Heart left ventricle (tissue), 16 donors: Measurements from ENCODE around the gene RCN2. TPM values are rescaled to one million over a fixed set of nuclear protein-coding genes. Genes with fewer than 3 reads are reported as not detected.

Experiments
- ATAC-seq, 4 donors: fragments of 200-7000 bp; cut with Tn5 transposase; one replicate each; pipeline ENCODE4 v1.9.1; 2020 to 2022; ENCODE audit warnings: moderate library complexity in 4 of 4, mild to moderate bottlenecking in 3 of 4, moderate number of reproducible peaks in 1 of 4
- DNase-seq, 5 donors: peaks; one replicate each; pipeline ENCODE4 v3.0.0-alpha.2; 2020
- H3K27ac ChIP-seq, 12 donors: fragments of 200-600 bp; sonication (generic) in 4 of 12; one replicate each; pipeline versions ENCODE4 v1.5.0 to v1.8.0; 2016 to 2022; ENCODE audit warnings: mild to moderate bottlenecking in 2 of 12
- H3K27me3 ChIP-seq, 9 donors: fragments of 200-600 bp; sonication (generic) in 2 of 9; one replicate each; pipeline versions ENCODE4 v1.5.1 to v1.8.0; 2016 to 2022; ENCODE audit warnings: mild to moderate bottlenecking in 3 of 9
- H3K36me3 ChIP-seq, 9 donors: fragments of 200-600 bp; sonication (generic) in 2 of 9; one replicate each; pipeline versions ENCODE4 v1.5.0 to v1.8.0; 2018 to 2022; ENCODE audit warnings: mild to moderate bottlenecking in 2 of 9
- H3K4me1 ChIP-seq, 12 donors: fragments of 200-600 bp; sonication (generic) in 4 of 12; one replicate each; pipeline versions ENCODE4 v1.5.0 to v1.8.0; 2016 to 2022; ENCODE audit warnings: mild to moderate bottlenecking in 3 of 12
- H3K4me3 ChIP-seq, 12 donors: fragments of 200-600 bp; sonication (generic) in 4 of 12; one replicate each; pipeline versions ENCODE4 v1.5.0 to v1.8.0; 2017 to 2022; ENCODE audit warnings: mild to moderate bottlenecking in 9 of 12, moderate library complexity in 4 of 12
- H3K9me3 ChIP-seq, 12 donors: fragments of 200-600 bp; sonication (generic) in 4 of 12; one replicate each; pipeline versions ENCODE4 v1.5.0 to v1.8.0; 2016 to 2022; ENCODE audit warnings: mild to moderate bottlenecking in 1 of 12
- POLR2A ChIP-seq, 2 donors: fragments of 450-650 bp; IDR thresholded peaks; one replicate each; pipeline ENCODE4 v1.6.1; 2017; ENCODE audit warnings: antibody characterized with exemption in 2 of 2, mild to moderate bottlenecking in 2 of 2, moderate library complexity in 2 of 2
- WGBS, 4 donors: extraction: QIAGEN DNeasy Blood & Tissue Kit in 2 of 4; methylation state at CpG; one replicate each; pipeline versions ENCODE4 v1.1.5 to v1.1.7; 2013 to 2018; 5-methylcytosine and 5-hydroxymethylcytosine counted together
- intact Hi-C, 10 donors: fragments of 100-400 bp; cut with DNase I; formaldehyde crosslinking; loops; one replicate each; pipeline versions ENCODE4 v1.11.1 to v1.14.2; 2022
- polyA plus RNA-seq, 2 donors: library from polyadenylated mRNA; stranded (reverse); fragments of 200-250 nt; gene quantifications; one replicate each; pipeline ENCODE4 v1.2.3, GENCODE V29; 2013
- total RNA-seq, 9 donors: library from RNA; depleted of rRNA in 2 of 9; stranded (reverse); fragments of >200 nt in 2 of 9; fragmentation: NEBNext Ultra II Directional in 3 of 9; extraction: Animal tissue kit (Norgen Biotek cat#: 25700) in 3 of 9; gene quantifications; one replicate each; pipeline versions ENCODE4 v1.1.0 to v1.2.4, GENCODE V29; 2016 to 2023
- TF ChIP-seq, protein P1 (sequence below), 12 donors: fragments of 200-600 bp; sonication (generic) in 4 of 12; IDR thresholded peaks; one replicate each; pipeline versions ENCODE4 v1.5.0 to v1.8.0; 2018 to 2022; ENCODE audit warnings: antibody characterized with exemption in 12 of 12, mild to moderate bottlenecking in 5 of 12
- donor health status: ischemic (EF 13 %, LVEDD 7.1; RV severe dilation, severe dysfunction).
- donor health status: healthy with polysubstance abuse.
- donor health status: DM: no; HTN: yes; CAD: no.
- donor health status: DM: no; HTN: no; CAD: no.
- donor health status: ischemic (EF 25% LVEDD 6.9; RV normal size, moderate dysfunction).
- donor health status: ischemic (EF 25% LVEDD 5.7; RV mildly dilated, moderate dysfunction).
- donor health status: healthy.
- donor health status: DM: yes; HTN: yes; CAD: no.
- donor health status: ischemic (EF 35%, LVEDD 5.7; RV mildly dilated, moderate dysfunction).
- donor health status: nonischemic (EF 11% LVEDD 7.7; RV severe dilation, severe dysfunction).
- donor health status: DM: yes; HTN: yes; CAD: no.
- donor health status: PGD.
- donor health status: ischemic (EF 29% LVEDD 5.4; RV normal size, mild dysfunction).
- donor health status: nonischemic (EF 23%, LVEDD 6.1; RV moderate dilation, normal function).

Gene RCN2
- total and polyA plus RNA-seq, 11 donors, result 17.3 to 38.6 (median 28.7) TPM

DNA sequence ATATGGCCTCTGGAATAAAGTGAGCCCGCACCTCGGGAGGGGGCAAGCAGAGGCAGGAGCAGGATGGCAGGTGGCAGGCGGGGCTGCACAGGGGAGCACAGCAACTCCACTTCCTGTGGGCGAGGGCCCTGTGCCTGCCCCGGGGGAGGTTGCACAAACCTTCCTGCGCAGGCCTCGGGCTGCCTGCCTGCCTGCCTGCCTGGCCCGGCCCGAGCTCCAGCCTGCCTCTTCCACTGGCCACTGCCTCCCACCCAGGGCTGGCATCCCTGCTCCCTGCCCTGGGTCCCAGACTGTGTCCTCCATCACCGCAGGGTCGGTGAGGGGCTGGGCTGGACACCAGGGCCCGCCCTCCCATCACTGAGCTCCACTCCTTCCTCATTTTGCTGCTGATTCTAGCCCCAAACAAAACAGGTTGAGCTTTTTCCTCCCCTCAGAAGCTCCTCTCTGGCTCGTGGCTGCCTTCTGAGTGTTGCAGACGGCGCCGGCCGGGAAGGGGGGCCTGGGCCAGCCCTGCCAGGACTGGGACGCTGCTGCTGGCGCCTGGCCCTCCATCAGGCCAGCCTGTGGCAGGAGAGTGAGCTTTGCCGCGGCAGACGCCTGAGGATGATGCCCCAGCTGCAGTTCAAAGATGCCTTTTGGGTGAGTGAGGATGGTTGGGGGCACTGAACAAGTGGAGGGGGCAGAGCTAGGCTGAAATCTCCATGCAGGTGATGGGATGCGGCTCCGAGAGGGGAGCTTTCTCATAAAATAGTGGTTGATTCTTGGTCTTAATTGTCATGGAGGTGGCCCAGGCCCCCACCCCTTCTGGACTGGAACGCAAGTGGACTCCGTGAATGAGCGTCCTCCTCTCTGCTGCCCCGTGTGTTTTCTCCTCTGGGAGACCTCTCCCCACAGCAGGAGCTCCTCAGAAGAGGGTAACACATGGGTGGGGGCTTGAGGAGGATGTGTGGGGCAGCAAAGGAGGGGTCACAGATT is 63.7 kb downstream of the RCN2 start, which contains the start of gene PSTPIP1:
Gene PSTPIP1, plus strand, starts transcription at position 156 of the 975 bp plus-strand sequence. Its CDS starts 448 bp downstream, at position 604.
- Histone ChIP-seq H3K9me3 (no peaks in the 10 kb centered on the region), H3K27me3 (no peaks in the 10 kb centered on the region), H3K36me3 (no peaks in the 10 kb centered on the region), H3K4me3 (peak within 1 kb of the TSS in 9 of 12 donors; percentile 23 to 64 (median 37)), H3K4me1 (peaks cover 0 to 85% (median 15%) of the 10 kb centered on the region in 12 donors), H3K27ac (peak within 1 kb of the TSS in 10 of 12 donors; percentile 6 to 85 (median 28))
- ATAC-seq (peak; percentile 63 to 76 (median 64)), DNase-seq (peak in 4 of 5 donors; percentile 9 to 62 (median 52))
- WGBS, 4 donors, result 54 to 71% (median 67%) methylated on average over 23 to 28 of the region's 28 CpGs
- intact Hi-C loops, result no loop called here
- TF ChIP-seq, protein P1, sequence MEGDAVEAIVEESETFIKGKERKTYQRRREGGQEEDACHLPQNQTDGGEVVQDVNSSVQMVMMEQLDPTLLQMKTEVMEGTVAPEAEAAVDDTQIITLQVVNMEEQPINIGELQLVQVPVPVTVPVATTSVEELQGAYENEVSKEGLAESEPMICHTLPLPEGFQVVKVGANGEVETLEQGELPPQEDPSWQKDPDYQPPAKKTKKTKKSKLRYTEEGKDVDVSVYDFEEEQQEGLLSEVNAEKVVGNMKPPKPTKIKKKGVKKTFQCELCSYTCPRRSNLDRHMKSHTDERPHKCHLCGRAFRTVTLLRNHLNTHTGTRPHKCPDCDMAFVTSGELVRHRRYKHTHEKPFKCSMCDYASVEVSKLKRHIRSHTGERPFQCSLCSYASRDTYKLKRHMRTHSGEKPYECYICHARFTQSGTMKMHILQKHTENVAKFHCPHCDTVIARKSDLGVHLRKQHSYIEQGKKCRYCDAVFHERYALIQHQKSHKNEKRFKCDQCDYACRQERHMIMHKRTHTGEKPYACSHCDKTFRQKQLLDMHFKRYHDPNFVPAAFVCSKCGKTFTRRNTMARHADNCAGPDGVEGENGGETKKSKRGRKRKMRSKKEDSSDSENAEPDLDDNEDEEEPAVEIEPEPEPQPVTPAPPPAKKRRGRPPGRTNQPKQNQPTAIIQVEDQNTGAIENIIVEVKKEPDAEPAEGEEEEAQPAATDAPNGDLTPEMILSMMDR (IDR thresholded peaks at IDR 0.05), result no peak
- TF ChIP-seq POLR2A (IDR thresholded peaks at IDR 0.05), result no peak

DNA sequence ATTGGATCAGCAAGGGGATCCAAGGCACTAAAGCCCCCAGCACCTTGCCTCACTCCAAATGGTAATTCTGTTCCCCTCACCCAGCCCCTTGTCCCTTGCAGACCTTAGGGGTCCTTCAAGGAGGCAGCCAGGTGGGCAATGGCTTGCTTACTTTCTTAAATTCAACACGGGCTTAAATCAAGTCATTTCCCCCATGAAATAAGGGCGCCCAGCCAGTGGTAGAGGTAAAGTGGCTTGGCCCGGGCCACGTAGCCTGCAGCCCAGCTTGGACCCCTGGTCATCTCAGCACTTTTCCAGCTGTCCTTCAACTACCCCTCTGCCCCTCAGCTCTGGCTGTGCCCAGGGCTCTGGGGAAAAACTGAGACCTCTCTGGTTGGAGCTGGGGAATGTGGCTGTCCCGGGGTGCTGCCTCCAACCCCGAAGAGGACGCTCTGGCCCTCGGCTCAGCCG is 64.6 kb downstream of the RCN2 start:
- H3K9me3 ChIP-seq, result no peaks in the 10 kb centered on the region
- H3K27me3 ChIP-seq, result no peaks in the 10 kb centered on the region
- no peak for DNase-seq
- intact Hi-C loops, result no loop called here
- H3K4me1 ChIP-seq, result peaks cover 0 to 89% (median 15%) of the 10 kb centered on the region in 12 donors
- WGBS, 4 donors, result 40 to 73% (median 50%) methylated on average over 7 to 9 of the region's 9 CpGs
- peak overlapping the region in 9 of 12 donors; percentile 23 to 64 (median 37) for H3K4me3 ChIP-seq
- peak overlapping the region in 6 of 12 donors; percentile 25 to 85 (median 36) for H3K27ac ChIP-seq
- ATAC-seq, result no peak
- no peaks in the 10 kb centered on the region for H3K36me3 ChIP-seq
- TF ChIP-seq, protein P1 (IDR thresholded peaks at IDR 0.05), result no peak
- no peak for TF ChIP-seq POLR2A (IDR thresholded peaks at IDR 0.05)

GRCh38 chr15:76996526-76997401 is 65.2 kb downstream of the RCN2 start:
- Histone ChIP-seq H3K27me3 (no peaks in the 10 kb centered on the region), H3K4me3 (peak overlapping the region in 9 of 12 donors; percentile 23 to 64 (median 37)), H3K4me1 (peaks cover 0 to 92% (median 15%) of the 10 kb centered on the region in 12 donors), H3K36me3 (no peaks in the 10 kb centered on the region), H3K9me3 (no peaks in the 10 kb centered on the region), H3K27ac (peak overlapping the region in 5 of 12 donors; percentile 25 to 85 (median 42))
- DNase-seq (peak in 4 of 5 donors; percentile 49 to 77 (median 56)), ATAC-seq (peak in 3 of 4 donors; percentile 50 to 77 (median 58))
- 53 to 70% (median 64%) methylated on average over 12 to 14 of the region's 14 CpGs for WGBS, 4 donors
- TF ChIP-seq POLR2A (IDR thresholded peaks at IDR 0.05), result no peak
- TF ChIP-seq, protein P1 (IDR thresholded peaks at IDR 0.05), result no peak
- intact Hi-C loops, result no loop called here
